Naive thymus-derived CD4-positive, alpha-beta T cell (primary cell): ENCODE measurements around the gene RNF182. TPM values are rescaled to one million over a fixed set of nuclear protein-coding genes. Genes with fewer than 3 reads are reported as not detected.

Experiments used
- ATAC-seq: fragments of 150-1000 bp; cut with Tn5 transposase; 2 replicates; pipeline ENCODE4 v1.10.0; 2021; ENCODE audit warnings: mild to moderate bottlenecking, moderate library complexity
- CTCF ChIA-PET: fragments of 350-600 bp; sonication (Branson Sonifier 250); formaldehyde crosslinking; loops from one replicate; lab custom pipeline; 2021; ENCODE audit warnings: antibody characterized with exemption; lab: Charles Lee
- POLR2A ChIA-PET: fragments of 350-600 bp; sonication (Branson Sonifier 250); formaldehyde crosslinking; loops from one replicate; lab custom pipeline; 2021; ENCODE audit warnings: antibody characterized with exemption, inconsistent platforms; lab: Charles Lee
- DNase-seq, 9 donors: peaks; one replicate each; pipeline versions ENCODE4 v3.0.0 to v3.0.0-alpha.2; 2020 to 2022; ENCODE audit warnings: mixed read lengths in 1 of 9
- H3K27ac ChIP-seq: one replicate; pipeline ENCODE4 v1.7.0; 2013; ENCODE audit warnings: mild to moderate bottlenecking, low read depth, low read length, moderate library complexity
- H3K27me3 ChIP-seq, 2 donors: one replicate each; pipeline ENCODE4 v1.7.0; 2013; ENCODE audit warnings: low read length in 2 of 2, mild to moderate bottlenecking in 2 of 2, moderate library complexity in 2 of 2; ENCODE audit not compliant: control insufficient read depth in 2 of 2, insufficient read depth in 2 of 2
- H3K36me3 ChIP-seq, 3 experiments: 1 replicate in 2 of 3; 2 replicates in 1 of 3; pipeline ENCODE4 v1.7.0; 2013; ENCODE audit warnings: low read length in 3 of 3, mild to moderate bottlenecking in 3 of 3, moderate library complexity in 1 of 3; ENCODE audit not compliant: insufficient read depth in 3 of 3, control insufficient read depth in 2 of 3
- H3K4me1 ChIP-seq, 2 donors: one replicate each; pipeline ENCODE4 v1.7.0; 2013; ENCODE audit warnings: low read length in 2 of 2, mild to moderate bottlenecking in 2 of 2, moderate library complexity in 1 of 2; ENCODE audit not compliant: control insufficient read depth in 2 of 2, insufficient read depth in 2 of 2
- H3K4me3 ChIP-seq: 2 replicates; pipeline ENCODE4 v1.7.0; 2013; ENCODE audit warnings: mild to moderate bottlenecking, low read length
- H3K9me3 ChIP-seq, 3 experiments: 1 replicate in 2 of 3; 2 replicates in 1 of 3; pipeline ENCODE4 v1.7.0; 2013; ENCODE audit warnings: low read length in 3 of 3; ENCODE audit not compliant: control insufficient read depth in 2 of 3
- H3K27ac Mint-ChIP-seq, 9 donors: one replicate each; pipeline ENCODE4 v1.8.0; 2020 to 2022; ENCODE audit warnings: mixed read lengths in 9 of 9, mild to moderate bottlenecking in 8 of 9, moderate library complexity in 5 of 9, inconsistent platforms in 2 of 9
- H3K27me3 Mint-ChIP-seq, 5 donors: one replicate each; pipeline ENCODE4 v1.8.0; 2021 to 2022; ENCODE audit warnings: mixed read lengths in 5 of 5, mild to moderate bottlenecking in 1 of 5
- H3K36me3 Mint-ChIP-seq, 5 donors: one replicate each; pipeline ENCODE4 v1.8.0; 2020 to 2022; ENCODE audit warnings: mixed read lengths in 5 of 5, mild to moderate bottlenecking in 3 of 5, inconsistent platforms in 1 of 5
- H3K4me1 Mint-ChIP-seq, 7 donors: one replicate each; pipeline ENCODE4 v1.8.0; 2020 to 2022; ENCODE audit warnings: mixed read lengths in 7 of 7, mild to moderate bottlenecking in 3 of 7, inconsistent platforms in 1 of 7
- H3K4me3 Mint-ChIP-seq, 10 donors: one replicate each; pipeline ENCODE4 v1.8.0; 2020 to 2022; ENCODE audit warnings: mild to moderate bottlenecking in 10 of 10, mixed read lengths in 10 of 10, moderate library complexity in 6 of 10, inconsistent platforms in 2 of 10
- H3K9me3 Mint-ChIP-seq, 11 donors: one replicate each; pipeline ENCODE4 v1.8.0; 2020 to 2022; ENCODE audit warnings: mixed read lengths in 11 of 11, mild to moderate bottlenecking in 4 of 11, inconsistent platforms in 1 of 11, moderate library complexity in 1 of 11
- intact Hi-C, 2 donors: fragments of 100-400 bp; cut with micrococcal nuclease; formaldehyde crosslinking; loops; one replicate each; pipeline ENCODE4 v1.15.1; 2023
- polyA plus RNA-seq, 2 donors: library from polyadenylated mRNA; unstranded; fragments of 300-500 nt; fragmentation: Illumina TruSeq; gene quantifications; one replicate each; pipeline ENCODE4 v1.2.3, GENCODE V29; 2021
- total RNA-seq, 6 experiments: library from RNA in 5 of 6; stranded (reverse) in 5 of 6; gene quantifications; 1 replicate in 5 of 6; 2 replicates in 1 of 6; pipeline ENCODE4 v1.2.3 and lab custom pipeline; 2021 to 2026

RNF182 gene
- total and polyA plus RNA-seq, 7 experiments from 2014 or later = not detected

GRCh38 chr6:13907614-13908215 lies 17.0 kb upstream of the RNF182 start:
- ATAC-seq (no peak), DNase-seq (no peak)
- H3K4me1 ChIP-seq = peaks cover 0 to 5% of the 10 kb centered on the region in 2 donors
- H3K27me3 ChIP-seq = no peaks in the 10 kb centered on the region
- H3K4me3 Mint-ChIP-seq = no peak overlapping the region
- CTCF ChIA-PET = interaction anchor here (1.1 to 1.7 kb wide), 5 partner anchors 15 to 241 kb away, joined by 3 to 6 read pairs (median 5); no protein-coding TSS in a partner anchor
- H3K27me3 Mint-ChIP-seq = peaks cover 32 to 59% (median 44%) of the 10 kb centered on the region in 5 donors
- H3K9me3 Mint-ChIP-seq = no peaks in the 10 kb centered on the region
- H3K36me3 ChIP-seq = no peaks in the 10 kb centered on the region
- POLR2A ChIA-PET = no interaction called here
- H3K9me3 ChIP-seq = no peaks in the 10 kb centered on the region
- H3K27ac ChIP-seq = no peak overlapping the region
- intact Hi-C loops = loop anchor here in 1 of 2 donors (10.0 kb wide), 1 partner anchor 1717 kb away; no protein-coding TSS in a partner anchor
- H3K4me3 ChIP-seq = no peak overlapping the region
- no peaks in the 10 kb centered on the region for H3K36me3 Mint-ChIP-seq
- H3K27ac Mint-ChIP-seq = no peak overlapping the region
- peaks cover 0 to 8% (median 3%) of the 10 kb centered on the region in 7 donors for H3K4me1 Mint-ChIP-seq

GRCh38 chr6:13908955-13909381 lies 15.8 kb upstream of the RNF182 start:
- intact Hi-C loops = loop anchor here (1.0 to 10.0 kb wide), 7 partner anchors 114 to 1716 kb away; no protein-coding TSS in a partner anchor
- H3K27ac ChIP-seq = no peak overlapping the region
- H3K9me3 ChIP-seq = no peaks in the 10 kb centered on the region
- H3K27ac Mint-ChIP-seq = no peak overlapping the region
- ChIA-PET POLR2A (no interaction called here), CTCF (interaction anchor here (0.7 to 1.7 kb wide), 9 partner anchors 9 to 257 kb away, joined by 3 to 8 read pairs (median 5); no protein-coding TSS in a partner anchor)
- peaks cover 24 to 51% (median 39%) of the 10 kb centered on the region in 5 donors for H3K27me3 Mint-ChIP-seq
- no peaks in the 10 kb centered on the region for H3K36me3 Mint-ChIP-seq
- peaks cover 0 to 8% (median 3%) of the 10 kb centered on the region in 7 donors for H3K4me1 Mint-ChIP-seq
- no peak overlapping the region for H3K4me3 ChIP-seq
- no peak overlapping the region for H3K4me3 Mint-ChIP-seq
- peak; percentile 92 for ATAC-seq
- peak in 7 of 9 donors; percentile 22 to 56 (median 36) for DNase-seq
- H3K27me3 ChIP-seq = no peaks in the 10 kb centered on the region
- no peaks in the 10 kb centered on the region for H3K9me3 Mint-ChIP-seq
- H3K4me1 ChIP-seq = peaks cover 0 to 5% of the 10 kb centered on the region in 2 donors
- H3K36me3 ChIP-seq = no peaks in the 10 kb centered on the region

GRCh38 chr6:13910443-13910842 lies 14.3 kb upstream of the RNF182 start:
- intact Hi-C loops = no loop called here
- POLR2A ChIA-PET = no interaction called here
- no peak overlapping the region for H3K27ac Mint-ChIP-seq

GRCh38 chr6:13911337-13911736 lies 13.4 kb upstream of the RNF182 start:
- CTCF ChIA-PET = interaction anchor here (1.8 kb wide), 2 partner anchors 11 to 135 kb away, joined by 5 to 6 read pairs; no protein-coding TSS in a partner anchor
- H3K27me3 ChIP-seq = no peaks in the 10 kb centered on the region
- H3K36me3 ChIP-seq = no peaks in the 10 kb centered on the region
- Mint-ChIP-seq H3K36me3 (no peaks in the 10 kb centered on the region), H3K4me3 (no peak overlapping the region), H3K27me3 (peaks cover 15 to 49% (median 40%) of the 10 kb centered on the region in 5 donors), H3K9me3 (no peaks in the 10 kb centered on the region), H3K4me1 (peaks cover 0 to 8% (median 3%) of the 10 kb centered on the region in 7 donors), H3K27ac (no peak overlapping the region)
- peaks cover 0 to 5% of the 10 kb centered on the region in 2 donors for H3K4me1 ChIP-seq
- POLR2A ChIA-PET = no interaction called here
- H3K4me3 ChIP-seq = no peak overlapping the region
- H3K27ac ChIP-seq = no peak overlapping the region
- no peak for ATAC-seq
- DNase-seq = no peak
- intact Hi-C loops = no loop called here
- no peaks in the 10 kb centered on the region for H3K9me3 ChIP-seq

More at GRCh38 chr6:13910443-13910842, 14.3 kb upstream of the RNF182 start:
- no peaks in the 10 kb centered on the region for H3K9me3 Mint-ChIP-seq
- no peaks in the 10 kb centered on the region for H3K36me3 Mint-ChIP-seq
- Histone ChIP-seq H3K4me1 (peaks cover 0 to 5% of the 10 kb centered on the region in 2 donors), H3K4me3 (no peak overlapping the region), H3K27ac (no peak overlapping the region), H3K27me3 (no peaks in the 10 kb centered on the region), H3K36me3 (no peaks in the 10 kb centered on the region), H3K9me3 (no peaks in the 10 kb centered on the region)
- peaks cover 0 to 8% (median 3%) of the 10 kb centered on the region in 7 donors for H3K4me1 Mint-ChIP-seq
- H3K27me3 Mint-ChIP-seq = peaks cover 12 to 47% (median 37%) of the 10 kb centered on the region in 5 donors
- CTCF ChIA-PET = interaction anchor here (1.8 kb wide), 2 partner anchors 12 to 136 kb away, joined by 5 to 6 read pairs; no protein-coding TSS in a partner anchor
- H3K4me3 Mint-ChIP-seq = no peak overlapping the region
- no peak for DNase-seq
- ATAC-seq = no peak

- H3K4me1 ChIP-seq = peaks cover 0 to 5% of the 10 kb centered on the region in 2 donors
- DNase-seq (no peak), ATAC-seq (no peak)
- no peaks in the 10 kb centered on the region for H3K9me3 ChIP-seq
- peaks cover 0 to 8% (median 3%) of the 10 kb centered on the region in 7 donors for H3K4me1 Mint-ChIP-seq
- H3K27me3 Mint-ChIP-seq = peaks cover 24 to 52% (median 35%) of the 10 kb centered on the region in 5 donors
- no peak overlapping the region for H3K27ac Mint-ChIP-seq
- intact Hi-C loops = no loop called here
- H3K9me3 Mint-ChIP-seq = peaks cover 0 to 2% (median 0%) of the 10 kb centered on the region in 11 donors
- H3K4me3 Mint-ChIP-seq = no peak overlapping the region
- ChIA-PET CTCF (interaction anchor here (0.8 kb wide), 1 partner anchor 9 kb away, joined by 3 read pairs; no protein-coding TSS in a partner anchor), POLR2A (interaction anchor here (0.6 kb wide), 1 partner anchor 28 kb away, joined by 3 read pairs; no protein-coding TSS in a partner anchor)
- H3K36me3 Mint-ChIP-seq = no peaks in the 10 kb centered on the region
- no peaks in the 10 kb centered on the region for H3K36me3 ChIP-seq
- H3K27me3 ChIP-seq = no peaks in the 10 kb centered on the region
- no peak overlapping the region for H3K27ac ChIP-seq
- H3K4me3 ChIP-seq = no peak overlapping the region
Observed at GRCh38 chr6:13913226-13914001, 11.3 kb upstream of the RNF182 start.

- ATAC-seq (no peak), DNase-seq (no peak)
- Histone ChIP-seq H3K4me1 (no peaks in the 10 kb centered on the region), H3K27me3 (no peaks in the 10 kb centered on the region), H3K36me3 (no peaks in the 10 kb centered on the region), H3K27ac (no peak overlapping the region), H3K9me3 (no peaks in the 10 kb centered on the region), H3K4me3 (no peak overlapping the region)
- Mint-ChIP-seq H3K4me1 (peaks cover 0 to 1% (median 0%) of the 10 kb centered on the region in 7 donors), H3K27me3 (peaks cover 18 to 58% (median 35%) of the 10 kb centered on the region in 5 donors), H3K36me3 (no peaks in the 10 kb centered on the region), H3K4me3 (no peak overlapping the region), H3K9me3 (peaks cover 0 to 2% (median 0%) of the 10 kb centered on the region in 11 donors), H3K27ac (no peak overlapping the region)
- intact Hi-C loops = no loop called here
- ChIA-PET POLR2A (interaction anchor here (0.6 kb wide), 1 partner anchor 29 kb away, joined by 3 read pairs; no protein-coding TSS in a partner anchor), CTCF (no interaction called here)
Observed at GRCh38 chr6:13914351-13914750, 10.4 kb upstream of the RNF182 start.
